NB4 (cell line): ENCODE results near the gene FBXW4.

Experiments used
- DNase-seq: peaks from one replicate; pipeline ENCODE4 v3.0.0; 2010; ENCODE audit warnings: low read depth
- H3K4me3 ChIP-seq: one replicate; pipeline ENCODE4 v1.5.1; 2011; ENCODE audit warnings: mild to moderate bottlenecking, low read depth, low read length, moderate library complexity
- CTCF ChIP-seq: IDR thresholded peaks from one replicate; pipeline ENCODE4 v1.5.1; 2012; ENCODE audit warnings: low read depth, low read length
- MYC ChIP-seq: IDR thresholded peaks from 2 replicates; pipeline ENCODE4 v1.6.1; 2011; ENCODE audit warnings: low read depth, low read length
- POLR2A ChIP-seq: IDR thresholded peaks from 2 replicates; pipeline ENCODE4 v1.6.1; 2011; ENCODE audit warnings: mild to moderate bottlenecking; ENCODE audit not compliant: insufficient read length; ENCODE audit errors: extremely low read depth
- TF ChIP-seq, protein P1 (sequence below): IDR thresholded peaks from 2 replicates; pipeline ENCODE4 v1.6.1; 2011; ENCODE audit warnings: low read depth, low read length

FBXW4 gene

GRCh38 chr10:101611096-101611905 lies 83.7 kb downstream of the FBXW4 start:
- TF ChIP-seq, protein P1, sequence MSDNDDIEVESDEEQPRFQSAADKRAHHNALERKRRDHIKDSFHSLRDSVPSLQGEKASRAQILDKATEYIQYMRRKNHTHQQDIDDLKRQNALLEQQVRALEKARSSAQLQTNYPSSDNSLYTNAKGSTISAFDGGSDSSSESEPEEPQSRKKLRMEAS, result peak; percentile 66
- TF ChIP-seq POLR2A (no peak), MYC (no peak), CTCF (no peak)

GRCh38 chr10:101609481-101609880 lies 85.5 kb downstream of the FBXW4 start:
- no peak overlapping the region for H3K4me3 ChIP-seq
- TF ChIP-seq, protein P1, result no peak
- TF ChIP-seq MYC (no peak), CTCF (no peak), POLR2A (no peak)
- DNase-seq, result peak; percentile 37

More at GRCh38 chr10:101611096-101611905, 83.7 kb downstream of the FBXW4 start:
- H3K4me3 ChIP-seq, result no peak overlapping the region
- DNase-seq, result peak; percentile 61

DNA sequence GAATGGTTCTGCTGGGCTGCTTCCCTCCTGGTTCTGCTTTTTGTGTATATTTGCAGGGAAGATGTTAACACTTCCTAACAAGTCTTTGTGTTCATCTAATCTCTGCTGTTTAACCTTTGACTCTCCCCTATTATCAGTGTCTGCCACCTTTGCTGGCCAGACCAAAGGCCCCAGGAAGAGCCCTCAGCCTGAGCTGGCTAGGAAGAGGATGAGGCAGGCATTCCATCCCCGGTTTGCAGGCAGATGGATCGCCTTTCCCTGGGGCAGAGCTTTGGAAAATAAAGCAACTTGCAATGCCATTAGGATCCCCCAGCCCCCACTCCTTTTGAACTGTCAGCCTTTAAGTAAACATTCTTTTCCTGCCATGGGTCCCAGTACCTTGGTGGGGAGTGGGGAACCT lies 87.8 kb downstream of the FBXW4 start:
- DNase-seq, result no peak
- H3K4me3 ChIP-seq, result no peak overlapping the region
- TF ChIP-seq POLR2A, result no peak
- TF ChIP-seq CTCF, result no peak
- TF ChIP-seq, protein P1, result no peak
- no peak for TF ChIP-seq MYC

DNA sequence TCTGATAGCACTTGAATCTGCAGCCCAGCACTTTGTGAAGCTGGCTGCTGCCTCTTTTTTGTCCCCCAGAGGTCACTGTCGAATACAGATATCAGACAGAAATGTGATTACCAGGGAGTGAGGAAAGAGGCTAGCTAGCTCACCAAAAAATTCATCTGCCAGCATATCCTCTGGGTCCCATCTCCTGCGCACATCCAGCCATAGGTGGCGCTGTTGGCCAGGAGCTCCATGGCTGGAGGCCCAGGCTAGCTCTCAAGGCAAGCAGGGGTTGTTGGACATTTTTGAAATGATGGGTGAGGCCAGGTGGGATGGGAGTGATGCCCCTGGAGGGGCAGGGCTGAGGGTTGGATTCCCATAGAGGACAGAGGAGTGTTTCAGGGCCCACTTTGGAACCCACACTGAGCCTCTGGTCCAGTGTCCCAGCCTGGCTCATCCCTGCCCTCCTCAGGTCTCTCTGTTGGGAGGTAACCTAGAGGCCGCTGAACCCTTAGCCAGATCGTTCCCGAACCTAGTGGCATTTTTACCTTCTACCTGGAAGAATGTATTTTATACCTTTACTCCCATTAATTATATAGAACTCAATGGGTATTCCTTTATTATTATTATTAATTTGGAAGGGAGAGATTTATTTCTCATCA lies 92.1 kb downstream of the FBXW4 start:
- DNase-seq, result peak; percentile 90

GRCh38 chr10:101601541-101601940 lies 93.4 kb downstream of the FBXW4 start:
- no peak for DNase-seq
- TF ChIP-seq POLR2A (no peak), MYC (no peak), CTCF (no peak)
- TF ChIP-seq, protein P1, result no peak
- no peak overlapping the region for H3K4me3 ChIP-seq

More for the DNA sequence above, 92.1 kb downstream of the FBXW4 start:
- H3K4me3 ChIP-seq, result no peak overlapping the region
- TF ChIP-seq MYC (peak; percentile 28; the same call in 1 of the 2 replicates), CTCF (peak; percentile 98), POLR2A (no peak)
- TF ChIP-seq, protein P1, result 0 out of 2 replicates have a peak, but pooled peaks have one; percentile 38
